GM12874 (cell line): ENCODE measurements around the gene HEXIM1.
A peak's percentile ranks its signal among the peaks of the same experiment; 100 is the strongest.

Experiments used
- TF ChIP-seq, protein P1 (sequence below): IDR thresholded peaks from 2 replicates; pipeline ENCODE4 v1.5.1; 2011; ENCODE audit warnings: low read depth, mild to moderate bottlenecking, control low read depth, low read length, moderate library complexity; ENCODE audit not compliant: insufficient read depth

The HEXIM1 gene

DNA sequence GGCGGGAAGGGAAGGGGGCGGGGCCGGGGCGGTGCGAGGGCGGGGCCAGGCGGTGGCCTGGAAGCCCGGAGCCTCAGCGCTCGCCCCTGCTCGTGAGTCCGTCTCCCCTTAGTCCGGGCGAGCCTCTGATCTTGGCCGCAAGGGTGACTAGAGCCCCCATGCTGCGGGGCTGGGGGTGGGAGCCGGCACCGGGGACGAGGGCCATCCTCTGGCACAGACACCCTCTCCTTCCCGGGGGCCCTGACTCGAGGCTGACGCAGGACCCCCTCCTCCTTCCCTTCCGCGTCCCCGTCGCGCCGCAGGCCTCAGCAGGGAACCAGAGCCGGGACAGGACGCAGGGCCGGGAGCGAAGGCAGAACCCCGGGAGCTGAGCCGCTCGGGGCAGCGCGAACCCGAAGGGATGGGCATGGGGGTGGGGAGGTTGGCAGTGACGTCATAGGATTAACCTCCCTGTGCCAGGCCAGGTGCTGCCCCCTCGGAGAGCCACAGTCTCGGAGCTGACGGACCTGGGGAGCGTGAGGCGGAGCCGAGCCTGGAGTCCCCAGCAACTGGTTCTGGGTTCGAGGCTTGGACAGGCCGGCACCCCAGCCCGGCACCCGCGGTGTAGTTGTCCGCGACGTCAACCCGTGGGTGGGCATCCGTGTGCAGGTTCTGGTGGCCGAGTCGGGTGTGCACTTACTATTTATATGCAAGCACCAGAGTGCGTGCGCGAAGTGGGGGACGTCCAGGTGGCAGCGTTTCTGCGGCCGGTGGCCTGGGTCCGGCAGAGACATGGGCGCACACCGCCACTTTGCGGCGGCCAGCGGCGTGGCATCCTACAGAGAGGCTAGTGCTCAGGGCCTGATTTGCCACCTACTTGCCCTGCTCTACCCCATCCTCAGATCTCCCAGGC lies 15.5 kb upstream of the HEXIM1 start:
- TF ChIP-seq, protein P1, sequence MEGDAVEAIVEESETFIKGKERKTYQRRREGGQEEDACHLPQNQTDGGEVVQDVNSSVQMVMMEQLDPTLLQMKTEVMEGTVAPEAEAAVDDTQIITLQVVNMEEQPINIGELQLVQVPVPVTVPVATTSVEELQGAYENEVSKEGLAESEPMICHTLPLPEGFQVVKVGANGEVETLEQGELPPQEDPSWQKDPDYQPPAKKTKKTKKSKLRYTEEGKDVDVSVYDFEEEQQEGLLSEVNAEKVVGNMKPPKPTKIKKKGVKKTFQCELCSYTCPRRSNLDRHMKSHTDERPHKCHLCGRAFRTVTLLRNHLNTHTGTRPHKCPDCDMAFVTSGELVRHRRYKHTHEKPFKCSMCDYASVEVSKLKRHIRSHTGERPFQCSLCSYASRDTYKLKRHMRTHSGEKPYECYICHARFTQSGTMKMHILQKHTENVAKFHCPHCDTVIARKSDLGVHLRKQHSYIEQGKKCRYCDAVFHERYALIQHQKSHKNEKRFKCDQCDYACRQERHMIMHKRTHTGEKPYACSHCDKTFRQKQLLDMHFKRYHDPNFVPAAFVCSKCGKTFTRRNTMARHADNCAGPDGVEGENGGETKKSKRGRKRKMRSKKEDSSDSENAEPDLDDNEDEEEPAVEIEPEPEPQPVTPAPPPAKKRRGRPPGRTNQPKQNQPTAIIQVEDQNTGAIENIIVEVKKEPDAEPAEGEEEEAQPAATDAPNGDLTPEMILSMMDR = peak; percentile 95

DNA sequence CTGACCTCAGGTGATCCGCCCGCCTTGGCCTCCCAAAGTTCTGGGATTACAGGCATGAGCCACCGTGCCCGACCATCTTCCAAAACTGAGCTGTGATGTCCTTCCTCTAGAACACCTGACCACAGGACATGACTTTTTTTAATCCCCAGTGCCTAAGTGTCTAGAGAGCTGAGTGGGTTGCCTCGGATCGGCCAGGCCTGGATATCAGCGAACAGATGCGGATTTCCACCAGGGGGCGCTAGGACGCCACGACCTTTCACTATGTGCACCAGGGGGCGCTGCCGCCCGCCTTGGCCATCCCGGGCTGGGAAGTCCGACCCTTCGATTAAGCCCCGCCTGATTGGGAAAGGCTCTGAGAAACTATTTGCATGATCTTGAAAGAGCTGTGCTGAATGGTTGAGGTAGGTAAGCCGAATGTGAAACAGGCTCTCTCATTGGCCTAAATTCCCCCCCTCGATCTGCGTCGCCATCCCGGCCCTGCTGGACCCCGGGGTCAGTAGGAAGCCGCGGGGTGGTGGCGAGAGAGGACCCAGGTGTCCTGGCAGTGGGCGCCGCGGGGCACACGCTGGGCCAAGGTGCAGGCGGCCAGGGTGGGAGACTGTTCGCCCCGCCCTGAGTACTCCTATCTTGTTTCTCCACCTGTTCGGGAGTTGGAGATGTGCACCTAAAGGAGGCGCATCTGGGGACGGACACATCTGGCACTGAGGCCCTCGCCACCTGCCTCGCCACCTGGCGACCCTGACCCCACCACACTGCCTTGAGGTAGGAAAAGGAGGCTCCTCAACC lies 12.9 kb upstream of the HEXIM1 start, which contains the start of gene ACBD4:
Gene ACBD4 (plus strand): TSS at position 496 of the 786 bp plus-strand sequence. CDS start 458 bp downstream, outside the sequence.
- TF ChIP-seq, protein P1 = peak; percentile 100

DNA sequence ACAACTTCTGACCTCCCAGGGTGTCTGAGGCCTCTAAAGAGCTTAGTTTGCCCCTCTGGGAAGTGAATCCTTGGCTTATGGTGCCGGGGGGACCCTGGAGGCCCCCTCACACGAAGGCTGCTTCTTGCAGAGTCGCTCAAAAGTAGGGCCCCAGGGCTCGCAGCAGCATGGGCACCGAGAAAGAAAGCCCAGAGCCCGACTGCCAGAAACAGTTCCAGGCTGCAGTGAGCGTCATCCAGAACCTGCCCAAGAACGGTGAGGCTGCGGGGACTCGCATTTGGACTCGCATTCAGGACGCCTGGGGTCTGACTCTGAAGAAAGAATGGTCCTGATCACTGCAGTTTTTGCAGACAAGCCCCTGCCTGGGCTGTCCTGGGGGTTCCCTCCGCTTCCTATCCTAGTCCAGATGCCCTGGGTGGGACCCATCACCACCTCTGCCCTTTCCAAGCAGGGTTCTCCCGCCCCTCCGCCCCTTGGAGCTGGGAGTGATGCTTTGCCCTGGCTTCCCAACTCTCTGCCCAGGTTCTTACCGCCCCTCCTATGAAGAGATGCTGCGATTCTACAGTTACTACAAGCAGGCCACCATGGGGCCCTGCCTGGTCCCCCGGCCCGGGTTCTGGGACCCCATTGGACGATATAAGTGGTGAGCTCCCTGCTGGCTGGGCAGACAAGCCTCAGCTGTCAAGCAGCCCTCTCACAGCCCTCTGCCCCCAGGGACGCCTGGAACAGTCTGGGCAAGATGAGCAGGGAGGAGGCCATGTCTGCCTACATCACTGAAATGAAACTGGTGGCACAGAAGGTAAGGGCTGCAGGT lies 12.1 kb upstream of the HEXIM1 start:
- TF ChIP-seq, protein P1 = no peak

DNA sequence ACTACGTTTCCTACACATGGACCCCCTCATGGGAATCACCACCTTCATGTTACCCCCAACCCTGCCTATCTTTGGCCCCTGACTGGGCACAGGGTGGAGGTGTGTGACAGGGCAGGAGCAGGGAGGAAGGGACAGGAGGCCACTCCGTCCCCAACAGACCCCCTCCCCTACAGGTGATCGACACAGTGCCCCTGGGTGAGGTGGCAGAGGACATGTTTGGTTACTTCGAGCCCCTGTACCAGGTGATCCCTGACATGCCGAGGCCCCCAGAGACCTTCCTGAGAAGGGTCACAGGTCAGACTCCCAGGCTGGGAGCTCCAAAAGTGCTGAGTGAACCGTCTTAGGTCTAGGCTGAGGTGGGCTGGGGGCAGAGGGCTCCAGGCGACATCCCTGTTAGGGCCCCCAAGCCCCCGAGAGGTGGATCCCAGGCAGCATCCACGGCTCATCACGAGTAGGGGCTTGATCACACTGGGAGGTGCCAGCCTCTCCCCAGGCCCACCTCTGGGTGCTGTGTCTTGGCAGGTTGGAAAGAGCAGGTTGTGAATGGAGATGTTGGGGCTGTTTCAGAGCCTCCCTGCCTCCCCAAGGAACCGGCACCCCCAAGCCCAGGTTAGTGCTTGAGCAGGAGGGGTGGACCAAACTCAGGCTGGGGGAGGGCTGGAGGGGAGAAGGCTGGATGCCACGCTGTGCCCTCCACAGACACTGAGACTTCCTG lies 11.3 kb upstream of the HEXIM1 start:
- TF ChIP-seq, protein P1 = no peak

DNA sequence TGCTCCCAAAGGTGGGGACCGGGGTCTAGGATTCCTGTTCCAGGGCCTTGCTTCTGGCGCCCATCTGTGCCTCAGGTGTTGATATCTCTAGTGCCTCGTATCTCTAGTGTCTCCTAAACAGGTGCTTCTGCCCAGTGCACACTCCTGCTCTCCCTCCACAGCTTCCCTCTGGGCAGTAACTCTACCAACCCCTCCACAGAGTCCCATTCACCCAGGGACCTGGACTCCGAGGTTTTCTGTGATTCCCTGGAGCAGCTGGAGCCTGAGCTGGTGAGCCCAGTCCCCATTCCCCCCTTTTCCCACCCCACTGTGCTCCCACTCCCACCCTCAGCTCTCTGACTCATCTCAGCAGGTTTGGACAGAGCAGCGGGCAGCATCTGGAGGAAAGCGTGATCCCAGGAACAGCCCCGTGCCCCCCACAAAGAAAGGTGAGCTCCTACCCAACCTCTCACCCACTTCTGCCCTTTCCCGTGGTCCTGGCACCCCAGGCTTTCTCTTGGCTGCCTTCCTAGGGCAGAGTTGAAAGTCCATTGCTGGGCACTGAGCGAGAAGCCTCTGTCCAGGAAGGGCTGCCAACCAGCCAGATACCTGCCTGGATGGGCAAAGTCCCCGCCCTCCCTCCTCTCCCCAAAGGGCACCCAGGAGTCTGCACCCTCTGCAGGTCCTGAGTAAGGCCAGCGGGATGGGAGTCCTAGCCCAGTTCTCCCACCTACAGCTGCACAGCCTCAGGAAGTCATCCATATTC lies 10.5 kb upstream of the HEXIM1 start:
- TF ChIP-seq, protein P1 = no peak

DNA sequence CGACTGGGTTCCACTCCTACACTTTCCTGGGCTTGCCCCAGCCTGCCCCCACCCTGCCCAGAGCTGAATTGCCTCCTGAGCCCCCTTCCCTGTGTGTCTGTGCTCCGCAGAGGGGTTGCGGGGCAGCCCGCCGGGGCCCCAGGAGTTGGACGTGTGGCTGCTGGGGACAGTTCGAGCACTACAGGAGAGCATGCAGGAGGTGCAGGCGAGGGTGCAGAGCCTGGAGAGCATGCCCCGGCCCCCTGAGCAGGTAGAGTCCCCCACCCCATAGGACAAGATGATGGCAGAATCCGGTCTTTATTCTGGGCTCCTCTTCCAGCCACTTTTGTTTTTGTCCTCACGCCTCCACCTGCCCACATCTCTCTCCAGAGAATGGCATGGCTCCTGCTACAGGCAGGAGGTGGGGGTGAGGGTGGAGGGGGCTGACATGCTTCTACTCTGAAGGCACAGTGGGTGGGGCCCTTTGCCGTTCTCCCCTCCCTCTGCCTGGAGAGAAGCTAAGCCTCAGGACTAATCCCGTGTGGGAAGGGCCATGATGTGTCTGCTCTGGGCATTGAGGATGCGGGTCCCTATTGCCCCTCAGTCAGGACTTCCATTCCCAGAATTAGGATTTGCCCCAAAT lies 9.3 kb upstream of the HEXIM1 start:
- TF ChIP-seq, protein P1 = no peak
